ENCODE results near the gene ZNF664.

ZNF664 gene

GRCh38 chr12:124053851-124054250 is 80.8 kb downstream of the ZNF664 start:
- H3K36me3 ChIP-seq: no peaks in the 10 kb centered on the region
- H3K4me1 ChIP-seq: peaks cover 0 to 4% (median 1%) of the 10 kb centered on the region in 4 donors
- no peak overlapping the region for H3K4me3 ChIP-seq
- peaks cover 0 to 5% (median 0%) of the 10 kb centered on the region in 3 donors for H3K9me3 ChIP-seq
- no peak for DNase-seq
- H3K27me3 ChIP-seq: no peaks in the 10 kb centered on the region
- peak; percentile 61 to 68 for TF ChIP-seq CTCF (IDR thresholded peaks at IDR 0.05)
- H3K27ac ChIP-seq: no peak overlapping the region
- intact Hi-C loops (cut with DNase I; ENCODE audit: low total_unique reads): no loop called here

- TF ChIP-seq CTCF (IDR thresholded peaks at IDR 0.05): no peak
- peaks cover 0 to 4% (median 1%) of the 10 kb centered on the region in 4 donors for H3K4me1 ChIP-seq
- no peaks in the 10 kb centered on the region for H3K9me3 ChIP-seq
- no peak overlapping the region for H3K4me3 ChIP-seq
- H3K36me3 ChIP-seq: no peaks in the 10 kb centered on the region
- intact Hi-C loops (cut with DNase I; ENCODE audit: low total_unique reads): no loop called here
- H3K27me3 ChIP-seq: no peaks in the 10 kb centered on the region
- no peak overlapping the region for H3K27ac ChIP-seq
- no peak for DNase-seq
Observed at GRCh38 chr12:124055066-124055465, 82.1 kb downstream of the ZNF664 start.

GRCh38 chr12:124057691-124058090 is 84.7 kb downstream of the ZNF664 start:
- Histone ChIP-seq H3K9me3 (no peaks in the 10 kb centered on the region), H3K27ac (no peak overlapping the region), H3K36me3 (no peaks in the 10 kb centered on the region), H3K4me1 (peaks cover 0 to 4% (median 1%) of the 10 kb centered on the region in 4 donors), H3K4me3 (no peak overlapping the region), H3K27me3 (no peaks in the 10 kb centered on the region)
- intact Hi-C loops (cut with DNase I; ENCODE audit: low total_unique reads): no loop called here
- no peak for TF ChIP-seq CTCF (IDR thresholded peaks at IDR 0.05)
- DNase-seq: no peak

- TF ChIP-seq CTCF (IDR thresholded peaks at IDR 0.05): no peak
- H3K4me3 ChIP-seq: no peak overlapping the region
- no peaks in the 10 kb centered on the region for H3K27me3 ChIP-seq
- no peaks in the 10 kb centered on the region for H3K4me1 ChIP-seq
- DNase-seq: no peak
- no peaks in the 10 kb centered on the region for H3K36me3 ChIP-seq
- intact Hi-C loops (cut with DNase I; ENCODE audit: low total_unique reads): no loop called here
- H3K9me3 ChIP-seq: no peaks in the 10 kb centered on the region
- no peak overlapping the region for H3K27ac ChIP-seq
Observed at GRCh38 chr12:124059752-124060151, 86.7 kb downstream of the ZNF664 start.

Data from tibial artery (tissue), 4 donors.